ENCODE measurements around the gene RTL9. TPM values are rescaled to one million over a fixed set of nuclear protein-coding genes. Genes with fewer than 3 reads are reported as not detected.

RTL9 gene
- total RNA-seq, 2 experiments from 2014 or later, result not detected

DNA sequence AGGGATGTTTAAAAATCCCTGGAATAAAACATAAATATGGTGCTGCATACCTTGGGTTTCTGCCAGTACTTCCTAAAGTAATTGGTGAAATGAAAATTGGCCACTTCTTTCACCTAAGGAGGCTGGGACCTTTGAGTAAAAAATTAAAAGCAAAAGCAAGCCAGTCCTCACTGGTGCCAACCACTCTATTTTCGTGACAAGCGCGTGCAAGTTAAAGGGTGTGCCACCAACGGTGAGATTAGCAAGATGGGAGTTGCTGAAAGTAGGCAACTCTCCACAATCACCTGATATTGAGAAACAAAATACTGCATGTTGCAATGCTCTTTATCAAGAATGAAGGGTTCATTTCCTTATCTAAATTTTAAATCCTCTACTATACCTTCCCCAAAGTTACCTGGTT lies 19.7 kb upstream of the RTL9 start:
- ChIA-PET CTCF (no interaction called here), POLR2A (no interaction called here)

DNA sequence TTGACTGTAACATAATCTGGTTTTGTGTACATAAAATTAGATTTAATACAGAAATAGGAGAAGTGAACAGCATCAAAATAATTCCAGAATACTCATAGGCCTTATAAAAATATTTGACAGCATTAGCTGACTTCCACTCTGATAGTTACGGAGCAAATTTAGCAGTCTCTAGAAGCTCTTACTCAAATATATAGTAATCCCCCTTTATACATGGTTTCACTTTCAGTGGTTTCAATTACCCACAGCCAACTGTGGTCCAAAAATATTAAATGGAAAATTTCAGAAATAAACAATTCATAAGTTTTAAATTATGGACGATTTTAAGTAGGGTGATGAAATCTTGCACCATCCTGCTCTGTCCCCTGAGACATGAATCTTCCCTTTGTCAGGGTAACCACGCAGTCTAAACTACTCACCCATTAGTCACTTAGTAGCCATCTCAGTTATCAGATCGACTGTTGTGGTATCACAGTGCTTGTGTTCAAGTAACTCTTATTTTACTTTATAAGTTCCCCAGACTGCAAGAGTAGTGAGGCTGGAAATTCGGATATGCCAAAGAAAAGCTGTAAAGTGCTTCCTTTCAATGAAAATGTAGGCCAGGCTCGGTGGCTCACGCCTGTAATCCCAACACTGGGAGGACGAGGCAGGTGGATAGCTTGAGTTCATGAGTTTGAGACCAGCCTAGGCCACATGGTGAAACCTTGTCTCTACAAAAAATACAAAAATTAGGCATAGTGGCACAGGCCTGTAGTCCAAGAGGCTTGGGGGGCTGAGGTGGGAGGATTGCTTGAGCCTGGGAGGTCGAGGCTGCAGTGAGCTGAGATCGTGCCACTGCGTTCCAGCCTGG lies 17.2 kb upstream of the RTL9 start:
- ChIA-PET CTCF (no interaction called here), POLR2A (interaction anchor here (0.6 kb wide), 1 partner anchor 755 kb away, joined by 3 read pairs; no protein-coding TSS in a partner anchor)

DNA sequence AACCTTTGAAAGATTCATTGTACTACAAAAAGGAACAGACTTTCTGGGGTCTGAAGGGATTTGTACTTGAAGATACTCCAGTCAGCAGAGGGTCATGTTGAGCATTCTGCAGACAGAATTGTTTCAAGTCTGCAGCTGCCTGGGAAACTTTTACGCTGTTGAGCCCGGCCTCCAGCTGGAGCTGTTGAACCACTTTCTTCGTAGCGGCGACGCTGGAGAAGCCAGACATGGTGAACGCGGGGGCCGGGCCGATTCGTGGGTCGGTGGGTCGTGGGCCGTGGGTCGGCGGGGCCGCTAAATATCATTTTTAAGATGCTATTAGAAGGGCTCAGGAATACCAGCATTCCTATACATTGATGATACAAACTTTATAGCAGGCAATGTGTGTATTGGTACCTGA lies 12.0 kb upstream of the RTL9 start:
- ChIA-PET POLR2A (no interaction called here), CTCF (no interaction called here)

DNA sequence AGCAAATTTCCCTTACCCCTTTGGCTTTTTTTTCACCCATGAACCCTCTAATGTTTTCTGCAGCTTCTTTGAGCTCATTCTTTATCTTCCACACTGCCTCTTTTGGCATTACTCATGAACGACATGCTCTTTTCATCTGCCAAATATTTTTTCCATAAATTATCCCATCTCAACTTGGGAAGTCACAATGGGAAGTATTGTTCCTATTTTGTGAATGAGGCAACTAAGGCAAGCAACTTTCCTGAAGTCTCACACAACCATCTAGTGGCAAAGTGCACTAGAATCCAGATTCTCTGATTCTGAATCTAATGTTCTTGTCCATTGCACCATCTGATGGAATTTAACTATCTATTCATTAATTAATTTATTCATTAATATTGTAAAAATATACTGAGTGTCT lies 625 bp downstream of the RTL9 start:
- ChIA-PET CTCF (no interaction called here), POLR2A (no interaction called here)

DNA sequence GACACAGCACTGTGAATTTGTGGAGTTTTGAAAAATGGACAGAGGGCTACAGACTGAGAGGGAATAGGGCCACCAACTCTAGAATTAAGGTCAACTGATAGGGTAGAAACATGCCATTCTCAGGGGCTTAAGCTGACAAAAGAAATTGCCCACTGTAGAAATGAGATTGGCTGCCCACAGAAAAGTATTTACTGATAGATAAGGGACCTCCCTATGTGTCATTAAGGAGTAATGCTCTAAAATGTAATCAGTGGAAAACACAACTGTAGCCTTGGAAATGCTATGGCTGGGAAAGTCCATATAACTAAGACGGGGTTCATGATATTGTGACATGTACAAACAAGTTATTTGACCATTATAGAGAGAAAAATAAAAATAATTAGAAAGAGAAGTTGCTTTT lies 4.6 kb downstream of the RTL9 start:
- ChIA-PET POLR2A (no interaction called here), CTCF (no interaction called here)

DNA sequence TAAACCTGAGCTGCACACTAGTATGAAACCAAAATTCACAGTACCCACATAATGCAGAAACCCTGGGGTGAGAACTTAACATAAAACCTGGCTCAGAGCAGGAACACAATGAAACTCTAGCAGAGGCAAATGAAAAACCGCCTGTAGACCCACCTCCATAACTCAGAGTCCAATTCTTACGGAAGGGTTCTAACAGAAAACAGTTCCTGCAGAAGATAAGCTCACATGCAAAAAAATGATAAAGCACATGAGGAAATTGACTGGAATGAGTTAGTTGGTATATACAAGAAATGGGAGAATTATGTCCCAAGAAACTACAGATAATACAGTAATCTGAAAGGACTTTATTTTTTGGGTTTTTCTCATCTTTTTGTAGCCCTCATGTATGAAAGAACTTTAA lies 14.7 kb downstream of the RTL9 start:
- ChIA-PET POLR2A (no interaction called here), CTCF (no interaction called here)

DNA sequence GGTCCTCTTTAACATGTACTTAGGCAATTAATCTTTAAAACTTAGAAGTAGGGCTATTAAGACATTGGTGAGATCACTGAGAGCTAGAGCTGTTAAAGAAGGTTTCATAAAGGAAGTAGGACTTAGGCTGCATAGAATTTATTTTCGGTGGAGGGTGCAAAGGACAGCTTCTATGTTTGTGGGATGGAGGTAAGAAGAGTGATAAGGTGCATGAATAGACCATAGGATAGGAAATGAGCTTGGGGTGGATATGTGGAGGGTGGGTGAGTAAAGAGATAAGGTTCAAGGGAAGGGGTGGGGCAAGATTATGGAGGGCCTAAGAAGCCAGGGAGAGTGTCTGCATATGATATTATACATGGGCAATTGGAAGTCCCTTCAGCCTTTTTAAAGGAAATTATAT lies 15.9 kb downstream of the RTL9 start:
- ChIA-PET CTCF (no interaction called here), POLR2A (no interaction called here)

DNA sequence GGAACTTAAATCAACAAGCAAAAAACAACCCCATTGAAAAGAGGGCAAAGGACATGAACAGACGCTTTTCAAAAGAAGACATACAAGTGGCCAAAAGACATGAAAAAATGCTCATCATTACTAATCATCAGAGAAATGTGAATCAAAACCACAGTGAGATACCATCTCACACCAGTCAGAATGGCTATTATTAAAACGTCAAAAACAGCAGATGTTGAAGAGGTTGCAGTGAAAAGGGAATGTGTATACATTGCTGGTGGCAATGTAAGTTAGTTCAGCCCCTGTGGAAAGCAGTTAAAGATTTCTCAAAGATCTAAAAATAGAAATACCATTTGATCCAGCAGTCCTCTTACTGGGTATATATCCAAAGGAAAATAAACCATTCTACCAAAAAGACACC lies 22.6 kb downstream of the RTL9 start:
- POLR2A ChIA-PET, result no interaction called here
- CTCF ChIA-PET, result no interaction called here

DNA sequence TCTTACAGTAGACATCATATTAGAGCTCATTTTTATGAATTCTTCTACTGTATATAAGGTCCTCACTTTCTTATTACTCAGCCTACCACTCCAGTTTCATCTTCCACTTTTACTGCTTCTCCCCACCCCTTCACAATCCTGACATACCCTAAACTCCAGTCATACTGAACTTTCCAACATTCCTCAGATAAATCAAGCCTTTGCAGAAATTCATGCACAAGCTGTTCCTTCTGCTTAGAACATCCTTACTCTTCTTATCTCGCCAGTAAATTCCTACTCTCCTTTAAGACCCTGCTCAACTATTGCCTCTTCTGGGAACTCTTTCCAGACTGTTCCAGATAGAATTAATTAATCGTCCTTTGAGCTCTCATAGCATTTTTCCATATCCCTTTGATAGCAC lies 24.8 kb downstream of the RTL9 start:
- CTCF ChIA-PET, result interaction anchor here (1.1 kb wide), 1 partner anchor 334 kb away, joined by 3 read pairs; no protein-coding TSS in a partner anchor

DNA sequence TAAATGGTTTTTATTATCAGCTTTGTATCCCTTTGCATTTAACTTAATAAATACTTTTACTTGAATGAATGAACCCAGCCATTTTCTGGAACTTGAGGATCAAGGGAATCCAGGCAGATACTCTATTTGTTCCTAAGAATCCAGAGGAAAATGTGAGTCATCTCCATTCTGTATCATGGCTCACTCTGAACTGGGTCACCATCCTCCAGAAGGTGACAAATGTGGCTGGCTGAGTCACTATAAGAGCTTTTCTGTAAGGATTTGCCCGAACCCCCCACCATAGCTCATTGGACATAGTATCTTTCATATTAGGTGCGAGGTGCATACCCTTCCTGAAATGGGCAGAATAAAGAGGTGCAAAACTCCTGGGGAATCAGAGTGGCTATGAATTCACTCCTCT lies 25.8 kb downstream of the RTL9 start:
- ChIA-PET POLR2A (no interaction called here), CTCF (no interaction called here)

More for the DNA sequence above, 24.8 kb downstream of the RTL9 start:
- POLR2A ChIA-PET, result no interaction called here

DNA sequence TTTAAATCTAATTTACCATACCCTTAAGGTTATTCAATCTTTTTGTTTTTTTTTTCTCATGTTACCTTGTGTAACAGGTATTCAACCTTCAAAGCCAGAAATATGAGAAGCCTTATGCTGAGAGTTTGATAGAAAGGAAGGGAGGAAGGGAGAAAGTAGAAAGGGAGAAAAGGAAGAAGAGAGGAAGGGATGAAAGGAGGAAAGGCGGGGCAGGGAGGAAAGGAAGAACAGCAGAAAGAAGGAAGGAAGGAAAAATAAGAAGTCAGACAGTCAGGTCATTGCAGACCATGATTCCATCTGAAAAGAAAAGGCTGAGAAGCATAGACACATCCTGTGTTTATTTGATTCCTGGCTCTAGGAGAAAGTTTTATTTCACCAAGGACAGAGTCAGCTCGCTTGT lies 30.9 kb downstream of the RTL9 start:
- ChIA-PET CTCF (no interaction called here), POLR2A (no interaction called here)

DNA sequence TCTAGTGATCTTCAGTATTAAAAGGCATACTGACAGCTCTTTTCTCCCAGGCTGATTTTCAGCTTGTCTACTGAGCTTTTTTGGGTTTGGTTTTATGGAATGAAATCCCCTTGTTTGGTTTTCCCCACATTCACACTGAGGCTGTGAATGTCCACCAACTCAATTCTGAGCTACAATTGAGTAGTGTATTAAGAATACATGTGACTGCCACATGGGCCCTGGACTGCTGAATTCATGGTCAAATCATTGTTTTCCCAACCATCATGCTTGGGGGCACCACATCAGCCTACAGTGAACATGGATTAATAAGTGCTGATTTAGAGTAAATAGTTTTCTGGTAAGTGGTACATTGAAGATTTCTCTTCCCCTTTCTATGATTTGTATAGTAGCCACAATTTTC lies 32.4 kb downstream of the RTL9 start:
- CTCF ChIA-PET, result interaction anchor here (1.1 kb wide), 1 partner anchor 97 kb away, joined by 3 read pairs; no protein-coding TSS in a partner anchor
- POLR2A ChIA-PET, result no interaction called here

DNA sequence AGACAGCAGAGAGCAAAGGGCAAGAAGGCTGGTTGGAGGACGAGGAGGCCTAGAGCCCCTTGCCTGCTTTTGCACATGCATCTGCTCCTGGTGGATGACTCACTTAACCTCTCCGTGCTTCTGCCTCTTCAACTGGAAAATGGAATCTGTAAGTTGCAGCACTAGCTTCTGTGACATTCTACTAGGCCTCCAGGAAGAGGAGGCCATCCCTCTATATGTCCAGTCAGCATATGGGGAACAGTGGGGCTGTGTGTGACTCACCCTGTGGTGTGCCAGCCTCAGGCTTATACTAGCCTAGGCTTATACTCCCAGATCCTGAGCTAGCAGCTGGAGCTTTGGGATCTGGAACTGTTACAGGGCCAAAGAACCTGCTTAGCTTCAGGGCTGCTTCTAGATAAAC lies 36.0 kb downstream of the RTL9 start:
- ChIA-PET CTCF (no interaction called here), POLR2A (no interaction called here)

DNA sequence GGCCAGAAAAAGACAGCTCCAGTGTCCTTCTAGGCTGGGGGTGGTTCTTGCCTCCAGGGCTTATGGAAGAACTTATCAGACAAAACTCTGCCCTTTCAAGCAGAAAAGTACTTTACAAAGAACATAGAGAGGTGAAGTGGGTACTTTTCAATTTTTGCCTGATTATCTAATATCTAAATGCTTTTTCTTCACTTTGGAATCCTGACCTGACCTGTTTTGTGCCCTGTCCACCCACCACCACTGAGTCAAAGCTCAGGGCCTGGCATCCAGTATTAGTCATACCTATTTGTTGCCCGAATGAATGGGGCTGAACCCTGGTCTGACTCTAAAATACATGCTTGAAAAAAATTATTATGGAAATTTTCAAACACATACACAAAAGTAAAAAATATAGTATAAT lies 37.2 kb downstream of the RTL9 start:
- ChIA-PET CTCF (interaction anchor here (1.3 kb wide), 1 partner anchor 235 kb away, joined by 3 read pairs; no protein-coding TSS in a partner anchor), POLR2A (no interaction called here)

DNA sequence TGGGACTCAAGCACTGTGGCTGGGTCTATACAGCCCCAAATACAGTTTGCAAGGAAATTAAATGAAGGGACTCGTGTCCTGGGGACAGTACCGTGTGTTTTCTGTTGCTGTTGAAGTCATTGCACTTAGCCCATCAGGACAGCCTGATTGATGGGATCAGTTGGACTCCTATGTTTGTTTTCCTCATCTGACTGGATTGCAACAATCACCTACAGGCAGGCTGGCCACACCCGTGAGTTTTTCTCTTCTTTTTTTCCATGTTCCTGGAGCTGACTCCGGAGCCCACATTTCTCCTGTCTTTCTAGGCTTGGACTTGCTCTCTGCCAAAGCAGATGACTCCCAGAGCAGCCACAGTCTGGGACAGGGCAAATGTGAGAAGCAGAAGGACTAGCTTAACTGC lies 38.1 kb downstream of the RTL9 start:
- CTCF ChIA-PET, result interaction anchor here (1.3 kb wide), 1 partner anchor 236 kb away, joined by 3 read pairs; no protein-coding TSS in a partner anchor
- POLR2A ChIA-PET, result interaction anchor here (0.5 kb wide), 1 partner anchor 382 kb away, joined by 7 read pairs; no protein-coding TSS in a partner anchor

DNA sequence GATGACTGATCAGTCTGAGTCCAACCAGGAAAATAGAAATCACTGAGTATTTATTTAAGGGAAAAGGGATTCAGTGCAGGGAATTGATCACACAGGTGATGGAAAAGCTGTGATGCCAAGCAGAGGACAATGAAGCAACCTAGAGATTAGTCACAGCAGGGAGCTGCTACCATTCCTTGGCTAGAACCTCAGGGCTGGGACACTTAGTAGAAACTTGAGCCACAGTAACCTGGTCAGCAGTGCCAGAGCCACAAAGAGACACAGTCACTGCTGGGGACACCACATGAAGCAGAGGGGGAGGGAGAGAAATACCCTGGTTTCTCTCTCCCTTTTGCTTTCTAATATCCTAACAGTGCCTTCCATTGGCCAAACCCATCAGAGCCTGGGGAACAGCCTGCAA lies 38.7 kb downstream of the RTL9 start:
- POLR2A ChIA-PET, result interaction anchor here (0.5 kb wide), 1 partner anchor 383 kb away, joined by 7 read pairs; no protein-coding TSS in a partner anchor
- CTCF ChIA-PET, result interaction anchor here (1.3 kb wide), 1 partner anchor 236 kb away, joined by 3 read pairs; no protein-coding TSS in a partner anchor

DNA sequence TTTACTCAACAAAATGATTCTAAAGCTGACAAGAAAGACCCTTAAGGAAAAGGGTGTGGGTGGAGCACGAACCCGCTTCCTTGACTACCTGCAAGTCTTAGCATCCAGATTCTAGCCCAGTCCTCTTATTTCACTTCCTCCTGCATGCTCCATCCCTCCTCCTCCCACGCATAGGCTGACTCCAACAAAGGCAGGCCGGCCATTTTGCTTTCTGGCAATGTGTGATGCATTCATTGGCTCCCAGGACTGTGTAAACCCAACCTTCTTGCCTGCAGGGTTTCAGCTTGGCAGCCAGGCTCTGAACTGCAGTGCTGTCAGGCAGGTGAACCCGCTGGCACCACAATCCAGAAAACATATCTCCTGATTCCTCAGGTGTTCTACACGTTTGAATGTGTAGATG lies 39.3 kb downstream of the RTL9 start:
- ChIA-PET CTCF (no interaction called here), POLR2A (no interaction called here)

DNA sequence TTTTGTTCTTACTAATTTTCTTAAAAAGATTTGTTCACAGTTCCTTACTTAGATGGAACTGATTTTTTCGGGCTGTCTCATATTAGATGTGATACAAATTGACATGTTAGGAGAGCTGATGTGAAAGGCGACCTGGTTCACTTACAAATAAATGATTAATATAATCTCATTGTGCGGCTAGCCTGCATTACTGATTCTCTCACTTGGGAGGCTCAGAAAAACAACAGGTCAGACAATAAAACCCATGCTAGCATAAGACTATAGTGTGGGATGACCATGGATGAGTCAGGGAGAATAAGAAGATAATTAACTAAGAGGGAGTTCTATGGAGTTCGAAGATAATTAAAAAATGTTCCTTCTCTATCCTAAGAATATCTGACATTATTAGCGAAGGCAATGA lies 40.8 kb downstream of the RTL9 start:
- ChIA-PET POLR2A (no interaction called here), CTCF (no interaction called here)

DNA sequence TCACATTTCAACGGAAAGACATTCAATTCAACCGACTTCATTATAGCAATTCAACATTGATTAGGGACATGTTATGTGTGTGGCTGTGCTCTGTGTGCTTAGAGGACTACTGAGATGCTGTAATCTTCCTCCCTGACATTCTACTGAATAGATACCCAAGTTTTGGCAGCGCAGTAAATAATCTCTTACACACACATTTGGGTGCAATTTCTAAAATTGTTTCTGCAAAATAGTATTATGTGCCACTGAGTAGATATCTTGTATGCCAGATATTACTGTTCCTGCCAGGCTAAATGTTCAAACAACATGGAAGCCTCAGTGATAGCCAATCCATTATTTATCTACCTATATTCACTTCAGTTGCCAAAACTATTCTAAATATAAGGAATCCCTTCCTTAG lies 41.3 kb downstream of the RTL9 start:
- POLR2A ChIA-PET, result no interaction called here

DNA sequence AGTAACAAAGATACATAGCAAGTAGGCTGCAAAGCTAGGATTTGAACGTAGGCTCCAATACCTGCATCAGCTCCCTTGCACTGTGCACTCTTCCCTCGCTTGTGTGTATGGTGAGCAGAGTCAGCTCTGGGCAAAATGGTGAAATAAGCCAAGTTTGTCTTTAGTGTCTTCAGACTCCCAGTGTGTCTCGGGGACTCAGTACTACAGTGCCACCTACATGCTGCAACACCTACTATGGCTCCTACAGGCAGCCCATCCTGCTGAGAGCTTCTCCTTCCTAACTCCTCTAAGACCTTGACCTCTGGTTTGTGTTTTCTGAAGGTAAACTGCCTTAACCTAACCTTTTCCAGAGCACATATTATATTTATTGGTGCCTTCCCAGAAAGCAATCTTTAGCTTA lies 42.5 kb downstream of the RTL9 start:
- CTCF ChIA-PET, result no interaction called here
- POLR2A ChIA-PET, result no interaction called here

More for the DNA sequence above, 41.3 kb downstream of the RTL9 start:
- CTCF ChIA-PET, result no interaction called here

DNA sequence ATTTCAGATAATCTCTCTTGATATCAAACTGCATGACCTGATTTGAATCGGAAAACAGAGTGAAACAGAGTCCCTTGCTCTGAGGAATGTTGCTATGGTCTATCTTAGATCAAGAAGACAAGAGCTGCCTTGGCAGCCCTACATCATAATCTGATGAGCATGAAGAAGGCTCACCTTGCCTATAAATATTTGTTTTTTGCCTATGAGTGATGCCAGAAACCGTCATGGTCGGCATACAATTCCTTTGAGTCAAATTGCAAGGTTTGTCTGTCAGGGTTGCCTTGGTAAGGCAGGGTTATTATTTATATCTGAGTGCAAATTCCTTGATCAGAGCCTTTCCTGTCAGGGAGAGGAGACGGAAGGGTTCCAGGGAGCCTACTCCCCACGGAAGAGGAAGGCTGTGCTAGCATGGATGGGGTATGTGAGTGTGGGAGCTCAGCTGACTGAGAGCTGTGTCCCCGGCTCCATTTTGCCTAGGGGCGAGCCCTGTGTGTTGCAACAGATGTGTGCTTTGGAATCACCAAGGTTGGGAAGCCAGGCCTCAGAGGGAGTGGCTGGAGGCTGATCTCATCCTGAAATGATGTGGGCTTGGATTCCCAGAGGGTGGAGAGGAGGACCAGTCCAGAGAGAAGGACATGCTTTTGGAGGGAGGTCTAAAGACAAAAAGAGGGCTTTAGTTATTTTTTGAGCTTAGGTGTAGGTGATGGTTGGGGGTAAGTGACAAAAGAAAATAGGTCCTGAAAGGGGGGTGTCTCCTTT lies 43.6 kb downstream of the RTL9 start:
- POLR2A ChIA-PET, result no interaction called here
- CTCF ChIA-PET, result interaction anchor here (2.1 kb wide), 1 partner anchor 11 kb away, joined by 6 read pairs; no protein-coding TSS in a partner anchor

Data from activated CD8-positive, alpha-beta memory T cell treated with anti-CD3 and anti-CD28 coated beads for 36 hours (primary cell).